Measurements from ENCODE around the gene CPT1B.
A peak's percentile ranks its signal among the peaks of the same experiment; 100 is the strongest.

Gene CPT1B

DNA sequence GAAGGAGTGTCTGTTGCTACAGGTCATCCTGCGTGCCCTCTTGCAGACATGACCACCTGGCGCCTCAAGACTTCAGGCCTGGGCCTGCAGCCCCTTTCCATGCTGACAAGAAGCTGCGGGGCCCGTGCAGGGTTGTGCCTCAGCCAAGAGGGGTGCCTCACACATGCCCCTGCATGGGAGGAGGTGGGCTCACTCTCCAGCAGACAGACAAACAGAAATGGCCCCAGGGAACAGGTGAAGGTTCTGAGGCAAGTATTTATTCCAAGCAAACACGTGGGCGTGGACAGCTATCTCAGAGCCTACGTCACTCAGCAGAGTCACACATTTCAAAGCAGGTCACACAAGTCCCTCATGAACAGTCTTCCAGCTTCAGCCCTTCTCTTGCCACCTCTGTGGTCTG lies 9.6 kb downstream of the CPT1B start:
- DNase-seq: no peak

DNA sequence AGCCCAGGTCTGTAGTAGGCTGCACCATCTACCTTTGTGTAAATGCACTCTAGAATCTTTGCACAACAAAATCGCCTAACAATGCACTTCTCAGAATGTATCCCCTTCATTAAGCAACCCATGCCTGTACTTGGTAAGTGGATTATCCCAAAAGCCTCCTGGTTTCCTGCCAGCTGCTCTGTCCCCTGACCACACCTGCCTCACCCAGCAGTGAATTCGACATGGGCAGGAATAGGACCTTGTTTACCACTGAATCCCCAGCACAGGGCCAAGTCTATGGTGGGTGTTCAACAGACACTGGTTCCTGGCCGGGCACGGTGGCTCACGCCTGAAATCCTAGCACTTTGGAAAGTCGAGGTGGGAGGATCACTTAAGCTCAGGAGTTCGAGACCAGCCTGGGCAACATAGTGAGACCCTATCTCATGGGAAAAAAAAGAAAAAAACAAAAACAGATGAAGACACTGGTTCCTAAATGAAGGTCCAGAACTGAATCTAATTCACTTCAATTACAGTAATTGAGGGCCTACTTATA lies 10.4 kb downstream of the CPT1B start:
- DNase-seq: no peak

DNA sequence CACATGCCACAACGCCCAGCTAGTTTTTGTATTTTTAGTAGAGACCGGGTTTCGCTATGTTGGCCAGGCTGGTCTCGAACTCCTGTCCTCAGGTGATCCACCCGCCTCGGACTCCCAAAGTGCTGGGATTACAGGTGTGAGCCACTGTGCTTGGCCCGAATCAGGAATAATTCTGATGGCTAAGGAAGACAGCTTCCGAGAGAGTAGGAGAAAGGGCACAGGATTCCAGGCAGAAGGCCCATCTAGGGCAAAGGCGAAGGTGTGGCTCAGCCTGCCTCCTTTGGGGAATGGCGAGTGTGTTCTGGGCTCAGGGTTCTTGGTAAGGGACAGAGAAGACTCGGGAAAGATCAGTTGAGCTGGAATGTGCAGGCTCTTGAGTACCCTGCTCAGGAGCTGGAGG lies 13.9 kb downstream of the CPT1B start:
- DNase-seq: no peak

DNA sequence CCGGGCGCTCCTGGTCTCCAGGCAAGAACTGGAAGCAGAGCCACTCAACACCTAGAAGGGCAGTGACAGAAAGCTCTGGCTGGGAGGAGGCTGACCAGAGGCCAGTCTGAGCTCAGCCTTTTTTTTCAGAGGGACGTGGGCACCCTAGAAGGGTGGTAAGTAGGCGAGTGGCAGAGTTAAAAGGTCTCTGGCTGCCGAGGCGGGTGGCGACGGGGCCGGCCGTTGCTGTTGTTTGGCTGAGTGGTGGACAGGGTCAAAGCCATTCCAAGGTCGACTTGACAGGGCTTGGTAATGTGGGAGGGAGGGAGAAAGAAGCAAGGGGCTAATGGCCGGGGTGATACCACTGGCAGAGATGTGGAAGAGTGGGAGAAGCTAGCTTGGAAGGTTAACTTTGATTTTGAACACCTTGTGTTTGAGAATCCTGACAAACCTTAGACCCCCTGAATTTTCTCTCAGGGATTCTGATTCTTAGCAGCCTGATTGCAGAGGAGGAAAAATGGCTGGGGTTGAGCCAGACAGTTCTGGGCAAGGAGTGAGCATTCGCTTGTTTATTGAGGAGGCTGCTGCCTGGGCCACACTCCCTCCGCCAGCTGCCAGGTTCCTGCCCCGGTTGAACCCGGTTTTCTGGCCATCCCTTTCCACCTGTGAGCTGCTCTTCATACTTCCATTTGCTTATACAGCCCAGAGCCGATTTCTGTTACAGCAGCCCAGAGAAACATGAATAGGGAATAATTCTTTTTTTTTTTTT lies 14.6 kb downstream of the CPT1B start:
- peak; percentile 18 for DNase-seq

- DNase-seq: peak; percentile 94
Measured at GRCh38 chr22:50562523-50563412, 15.5 kb downstream of the CPT1B start, which contains the start of gene SYCE3. TSS of gene SYCE3 (minus strand) at chr22:50562919. CDS start at chr22:50556405, 6,514 bp downstream.

DNA sequence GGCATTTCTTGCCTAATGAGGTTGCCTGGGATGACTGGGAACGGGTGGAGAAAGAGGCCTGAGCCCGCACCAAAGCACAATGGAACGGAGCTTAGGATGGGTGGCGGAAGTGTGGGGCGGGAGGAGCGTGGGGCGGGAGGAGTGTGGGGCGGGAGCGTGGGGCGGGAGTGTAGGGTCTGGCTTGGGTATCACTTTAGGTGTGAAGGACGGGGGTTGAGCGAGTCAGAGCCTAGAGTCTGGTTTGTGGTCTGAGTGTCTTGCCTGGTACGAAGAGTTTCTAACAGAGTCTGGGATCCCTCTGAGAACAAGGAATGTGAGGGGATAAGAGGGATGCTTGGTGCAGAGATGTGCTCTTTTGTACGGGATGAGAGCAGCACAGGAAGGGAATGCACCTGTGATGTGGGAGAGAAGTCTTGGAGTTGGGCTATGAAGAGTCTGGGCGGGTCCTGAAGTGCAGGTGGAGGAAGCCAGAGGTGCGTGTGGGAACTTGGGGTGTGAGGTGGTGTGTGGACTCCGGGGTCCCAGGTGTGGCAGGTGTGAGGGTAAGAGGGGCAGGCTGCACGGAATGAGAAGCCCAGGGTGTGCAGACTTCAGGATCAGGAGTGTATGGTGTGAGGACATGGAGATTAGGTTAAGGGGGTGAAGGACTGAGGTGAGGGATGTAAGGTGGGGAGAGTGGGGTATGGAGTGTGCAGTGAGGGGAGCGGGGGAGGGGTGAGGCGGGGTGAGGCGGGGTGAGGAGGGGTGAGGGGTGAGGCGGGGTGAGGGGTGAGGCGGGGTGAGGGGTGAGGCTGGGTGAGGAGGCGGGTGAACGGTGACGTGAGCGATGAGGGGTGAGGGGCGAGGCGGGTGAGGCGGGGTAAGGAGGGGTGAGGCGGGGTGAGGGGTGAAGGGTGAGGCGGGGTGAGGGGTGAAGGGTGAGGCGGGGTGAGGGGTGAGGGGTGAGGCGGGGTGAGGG lies 16.5 kb downstream of the CPT1B start:
- no peak for DNase-seq

- no peak for DNase-seq
Measured at GRCh38 chr22:50560034-50560433, 18.2 kb downstream of the CPT1B start.

- DNase-seq: no peak
Measured at GRCh38 chr22:50556703-50557102, 21.5 kb downstream of the CPT1B start.

DNA sequence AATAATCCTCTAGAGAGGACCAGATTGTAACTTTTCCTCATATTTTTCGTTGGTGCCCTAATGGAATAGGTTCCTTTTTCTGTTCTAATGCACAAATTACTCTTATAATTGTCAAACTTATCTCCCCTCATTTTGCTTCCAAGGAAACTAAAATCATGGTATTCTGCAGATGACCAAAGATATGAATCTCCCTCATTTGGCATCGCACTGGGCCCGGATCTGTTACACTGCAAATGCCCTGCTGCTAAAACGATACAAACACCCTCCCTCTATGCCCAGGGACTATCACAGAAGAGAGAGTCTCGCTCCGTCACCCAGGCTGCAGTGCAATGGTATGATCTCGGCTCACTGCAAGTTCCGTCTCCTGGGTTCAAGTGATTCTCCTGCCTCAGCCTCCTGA lies 24.9 kb downstream of the CPT1B start:
- no peak for DNase-seq

DNA sequence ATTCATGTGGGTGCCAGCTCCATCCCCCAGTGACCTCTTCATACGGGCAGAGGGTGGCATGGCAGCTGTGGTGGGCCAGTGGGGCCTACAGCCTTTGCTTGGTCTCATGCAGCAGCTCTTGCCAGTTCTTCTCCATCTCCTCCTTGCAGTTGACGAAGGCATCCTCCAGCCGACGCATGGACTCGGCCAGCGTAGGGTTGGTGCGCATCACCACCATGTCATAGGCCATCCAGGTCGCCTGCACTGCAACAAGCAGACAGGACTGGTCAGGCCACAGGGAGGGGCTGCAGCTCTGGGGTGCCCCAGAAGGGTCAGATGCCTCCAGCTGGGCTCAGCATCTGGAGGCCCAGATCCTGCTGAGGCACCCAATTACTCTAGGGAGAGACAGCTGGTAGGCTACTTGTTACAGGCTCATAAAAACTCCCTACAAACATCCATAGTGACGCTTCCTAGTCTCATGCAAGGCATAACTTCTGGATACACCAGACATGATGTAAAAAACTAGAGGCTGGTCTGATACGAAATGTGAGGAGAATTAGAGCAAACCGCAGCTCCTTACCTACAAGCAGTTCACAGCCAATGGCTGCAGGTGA lies 27.0 kb downstream of the CPT1B start:
- no peak for DNase-seq

GRCh38 chr22:50550395-50550794 lies 27.8 kb downstream of the CPT1B start:
- no peak for DNase-seq

DNA sequence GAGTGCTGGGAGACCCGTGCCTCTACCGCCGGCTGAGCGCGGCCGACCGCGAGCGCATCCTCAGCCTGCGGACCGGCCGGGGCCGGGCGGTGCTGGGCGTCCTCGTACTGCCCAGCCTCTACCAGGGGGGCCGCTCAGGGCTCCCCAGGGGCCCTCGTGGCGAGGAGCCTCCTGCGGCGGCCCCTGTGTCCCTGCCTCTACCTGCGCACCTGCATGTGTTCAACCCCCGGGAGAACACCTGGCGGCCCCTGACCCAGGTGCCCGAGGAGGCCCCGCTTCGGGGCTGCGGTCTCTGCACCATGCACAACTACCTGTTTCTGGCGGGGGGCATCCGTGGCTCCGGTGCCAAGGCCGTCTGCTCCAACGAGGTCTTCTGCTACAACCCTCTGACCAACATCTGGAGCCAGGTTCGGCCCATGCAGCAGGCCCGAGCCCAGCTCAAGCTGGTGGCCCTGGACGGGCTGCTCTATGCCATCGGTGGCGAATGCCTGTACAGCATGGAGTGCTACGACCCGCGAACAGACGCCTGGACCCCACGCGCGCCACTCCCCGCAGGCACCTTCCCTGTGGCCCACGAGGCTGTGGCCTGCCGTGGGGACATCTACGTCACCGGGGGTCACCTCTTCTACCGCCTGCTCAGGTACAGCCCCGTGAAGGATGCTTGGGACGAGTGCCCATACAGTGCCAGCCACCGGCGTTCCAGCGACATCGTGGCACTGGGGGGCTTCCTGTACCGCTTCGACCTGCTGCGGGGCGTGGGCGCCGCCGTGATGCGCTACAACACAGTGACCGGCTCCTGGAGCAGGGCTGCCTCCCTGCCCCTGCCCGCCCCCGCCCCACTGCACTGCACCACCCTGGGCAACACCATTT lies 29.1 kb downstream of the CPT1B start:
- peak; percentile 62 for DNase-seq

GRCh38 chr22:50548040-50548920 lies 29.9 kb downstream of the CPT1B start:
- no peak for DNase-seq

- no peak for DNase-seq
Measured at GRCh38 chr22:50547263-50547985, 30.8 kb downstream of the CPT1B start.

DNA sequence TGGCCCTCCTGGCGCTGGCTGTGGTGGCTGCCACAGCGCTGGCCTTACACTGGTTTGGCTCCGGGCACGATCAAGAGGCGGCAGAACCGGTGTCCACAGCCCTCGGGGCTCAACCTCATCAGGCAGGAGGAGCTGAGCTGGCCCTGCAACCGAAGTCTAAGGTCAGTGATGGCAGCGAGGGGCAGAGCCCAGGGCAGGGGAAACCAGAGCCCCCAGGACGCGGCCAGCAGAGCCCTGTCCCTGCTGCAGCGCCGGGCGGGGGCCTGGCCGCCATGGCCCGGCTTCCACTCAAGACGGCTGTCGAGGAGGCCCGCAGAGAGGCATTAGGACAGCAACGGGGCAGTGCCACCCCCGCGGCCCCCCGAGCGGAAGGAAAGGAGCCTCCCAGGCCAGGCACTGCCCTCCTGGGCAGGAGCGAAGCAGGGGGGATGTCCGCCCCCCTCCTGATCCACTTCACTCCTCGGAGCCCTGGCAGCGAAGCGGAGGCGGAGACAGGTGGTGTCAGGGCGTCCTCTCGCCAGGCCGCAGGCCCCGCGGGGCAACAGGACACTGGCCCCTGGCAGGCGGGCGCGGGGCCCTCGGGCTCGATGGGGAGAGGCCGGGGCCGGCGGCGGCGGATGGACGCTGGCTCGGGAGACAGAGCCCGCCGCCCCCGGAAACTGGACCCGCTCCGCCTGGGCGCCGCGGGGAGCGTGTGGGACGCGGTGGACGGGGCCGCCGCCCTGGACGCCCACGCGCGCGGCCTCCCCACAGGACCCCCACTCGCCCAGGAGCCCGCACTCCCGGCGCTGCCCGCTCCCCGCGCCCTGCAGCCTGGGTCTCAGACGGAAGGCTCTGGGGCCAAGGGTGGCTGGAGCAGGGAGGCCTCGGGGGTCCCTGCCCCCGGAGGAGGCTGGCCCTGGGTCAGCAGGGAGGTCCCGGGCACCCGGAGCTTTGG lies 31.6 kb downstream of the CPT1B start:
- no peak for DNase-seq

DNA sequence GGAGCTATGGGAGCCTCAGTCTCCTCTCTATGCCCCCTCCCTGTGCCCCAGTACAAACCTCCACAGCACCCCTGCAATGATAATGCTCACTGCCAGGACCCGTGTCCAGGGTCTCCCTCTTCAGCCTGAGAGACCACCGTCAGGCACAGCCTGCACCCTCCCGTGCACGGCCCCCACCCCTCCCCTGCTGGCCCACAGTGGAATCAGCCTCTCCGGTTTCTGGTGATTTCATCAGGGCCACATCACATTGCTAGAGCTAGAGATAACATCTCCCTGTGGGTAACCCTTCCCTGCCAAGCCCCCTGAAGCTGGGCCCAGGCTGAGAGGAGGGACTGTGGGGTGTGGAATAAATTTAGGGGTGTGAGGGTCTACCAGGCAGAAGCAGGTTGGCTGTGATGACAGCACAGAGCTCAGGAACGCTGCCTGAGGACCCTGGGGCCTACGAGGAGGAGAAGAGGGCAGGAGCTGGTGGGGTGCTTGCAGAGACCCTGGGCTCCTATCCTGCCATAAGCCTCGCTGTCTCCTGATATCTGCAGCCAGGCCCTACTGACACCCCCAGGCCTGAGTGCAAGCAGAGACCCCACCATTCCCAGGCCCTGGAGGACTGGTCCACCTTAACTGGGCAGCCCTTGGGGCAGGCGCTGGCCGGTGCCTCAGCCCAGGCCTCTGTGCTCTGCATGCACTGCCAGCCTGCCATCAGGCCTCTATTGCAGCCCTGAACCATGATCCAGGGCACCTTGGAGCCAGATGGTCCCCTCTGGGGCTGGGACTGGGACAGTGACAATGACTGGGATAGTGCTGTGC lies 32.5 kb downstream of the CPT1B start, which contains the start of gene KLHDC7B:
Gene KLHDC7B, plus strand, starts transcription at position 378 of the 804 bp plus-strand sequence. Its CDS starts 345 bp downstream, at position 723.
- no peak for DNase-seq

DNA sequence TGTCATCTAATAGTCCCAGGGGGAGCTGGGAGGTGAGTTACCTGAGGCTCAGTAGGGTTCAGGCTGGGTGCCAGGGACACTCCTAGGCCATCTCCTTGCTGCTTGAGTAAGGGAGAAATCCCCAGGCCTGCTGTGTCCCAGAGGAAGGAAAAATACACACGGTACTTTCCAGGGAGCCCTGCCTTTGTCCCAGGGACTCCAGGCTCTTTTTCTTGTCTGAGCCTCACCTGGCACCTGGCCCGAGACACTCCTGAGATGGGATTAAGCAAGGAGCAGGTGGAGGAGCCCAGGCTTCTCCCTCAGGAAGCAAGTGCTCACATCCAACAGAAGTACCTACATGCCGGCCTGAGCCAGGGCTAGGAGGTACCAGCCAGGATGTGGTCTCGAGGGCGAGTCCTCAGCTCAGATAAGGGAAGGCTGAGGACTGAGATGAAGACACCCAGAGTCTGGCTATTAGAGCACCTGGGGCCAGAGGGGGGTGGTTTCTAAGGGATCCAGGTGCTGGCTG lies 33.4 kb downstream of the CPT1B start:
- no peak for DNase-seq
